ENCODE data around the gene FNIP2.

The FNIP2 gene

GRCh38 chr4:158813113-158813512 is 44.3 kb downstream of the FNIP2 start:
- DNase-seq, result no peak
- no peak overlapping the region for H3K27ac Mint-ChIP-seq
- no peak overlapping the region for H3K4me3 Mint-ChIP-seq
- H3K27me3 Mint-ChIP-seq, result no peaks in the 10 kb centered on the region
- H3K4me1 Mint-ChIP-seq, result peaks cover 54% of the 10 kb centered on the region
- no peaks in the 10 kb centered on the region for H3K9me3 Mint-ChIP-seq
- ATAC-seq, result no peak

GRCh38 chr4:158814207-158814606 is 45.4 kb downstream of the FNIP2 start:
- ATAC-seq, result no peak
- Mint-ChIP-seq H3K27ac (no peak overlapping the region), H3K27me3 (no peaks in the 10 kb centered on the region), H3K4me3 (no peak overlapping the region), H3K9me3 (no peaks in the 10 kb centered on the region), H3K4me1 (peaks cover 60% of the 10 kb centered on the region)
- DNase-seq, result no peak

- Mint-ChIP-seq H3K4me3 (no peak overlapping the region), H3K27me3 (no peaks in the 10 kb centered on the region), H3K27ac (no peak overlapping the region), H3K9me3 (no peaks in the 10 kb centered on the region), H3K4me1 (peaks cover 59% of the 10 kb centered on the region)
- DNase-seq (no peak), ATAC-seq (no peak)
Measured at GRCh38 chr4:158814636-158815330, 46.0 kb downstream of the FNIP2 start.

GRCh38 chr4:158816955-158817354 is 48.1 kb downstream of the FNIP2 start:
- ATAC-seq, result no peak
- DNase-seq, result no peak
- Mint-ChIP-seq H3K27me3 (no peaks in the 10 kb centered on the region), H3K27ac (no peak overlapping the region), H3K9me3 (no peaks in the 10 kb centered on the region), H3K4me1 (peaks cover 55% of the 10 kb centered on the region), H3K4me3 (no peak overlapping the region)

GRCh38 chr4:158817562-158818296 is 48.9 kb downstream of the FNIP2 start:
- H3K9me3 Mint-ChIP-seq, result no peaks in the 10 kb centered on the region
- H3K27ac Mint-ChIP-seq, result no peak overlapping the region
- peak; percentile 48 for ATAC-seq
- no peak overlapping the region for H3K4me3 Mint-ChIP-seq
- no peak for DNase-seq
- H3K27me3 Mint-ChIP-seq, result no peaks in the 10 kb centered on the region
- peaks cover 52% of the 10 kb centered on the region for H3K4me1 Mint-ChIP-seq

- H3K27me3 Mint-ChIP-seq, result no peaks in the 10 kb centered on the region
Measured at GRCh38 chr4:158818560-158819140, 49.8 kb downstream of the FNIP2 start.

GRCh38 chr4:158819942-158820786 is 51.3 kb downstream of the FNIP2 start:
- H3K27me3 Mint-ChIP-seq, result no peaks in the 10 kb centered on the region
- H3K27ac Mint-ChIP-seq, result no peak overlapping the region
- no peaks in the 10 kb centered on the region for H3K9me3 Mint-ChIP-seq
- peaks cover 63% of the 10 kb centered on the region for H3K4me1 Mint-ChIP-seq
- DNase-seq (no peak), ATAC-seq (no peak)
- peak overlapping the region in 1 of 2 donors; percentile 0 for H3K4me3 Mint-ChIP-seq

More at GRCh38 chr4:158818560-158819140, 49.8 kb downstream of the FNIP2 start:
- ATAC-seq (no peak), DNase-seq (no peak)
- Mint-ChIP-seq H3K27ac (no peak overlapping the region), H3K4me1 (peaks cover 54% of the 10 kb centered on the region), H3K4me3 (no peak overlapping the region), H3K9me3 (no peaks in the 10 kb centered on the region)

- Mint-ChIP-seq H3K4me3 (peak overlapping the region in 1 of 2 donors; percentile 52), H3K9me3 (no peaks in the 10 kb centered on the region), H3K4me1 (peaks cover 75% of the 10 kb centered on the region), H3K27ac (peak overlapping the region in 1 of 2 donors; percentile 6), H3K27me3 (no peaks in the 10 kb centered on the region)
- DNase-seq, result peak in 1 of 2 donors; percentile 24
- ATAC-seq, result peak; percentile 85
Measured at GRCh38 chr4:158821228-158821971, 52.6 kb downstream of the FNIP2 start.

GRCh38 chr4:158822348-158822747 is 53.5 kb downstream of the FNIP2 start:
- DNase-seq (no peak), ATAC-seq (no peak)
- Mint-ChIP-seq H3K27me3 (no peaks in the 10 kb centered on the region), H3K9me3 (no peaks in the 10 kb centered on the region), H3K4me3 (no peak overlapping the region), H3K4me1 (peaks cover 76% of the 10 kb centered on the region), H3K27ac (no peak overlapping the region)

GRCh38 chr4:158823461-158823873 is 54.6 kb downstream of the FNIP2 start:
- ATAC-seq (peak; percentile 50), DNase-seq (no peak)
- no peak overlapping the region for H3K4me3 Mint-ChIP-seq
- H3K9me3 Mint-ChIP-seq, result no peaks in the 10 kb centered on the region
- no peak overlapping the region for H3K27ac Mint-ChIP-seq
- peaks cover 71% of the 10 kb centered on the region for H3K4me1 Mint-ChIP-seq
- H3K27me3 Mint-ChIP-seq, result no peaks in the 10 kb centered on the region

- Mint-ChIP-seq H3K9me3 (no peaks in the 10 kb centered on the region), H3K4me3 (no peak overlapping the region), H3K27ac (peak overlapping the region in 1 of 2 donors; percentile 11), H3K4me1 (peaks cover 65% of the 10 kb centered on the region), H3K27me3 (no peaks in the 10 kb centered on the region)
- no peak for ATAC-seq
- no peak for DNase-seq
Measured at GRCh38 chr4:158824425-158825274, 55.8 kb downstream of the FNIP2 start.

- Mint-ChIP-seq H3K27ac (no peak overlapping the region), H3K4me3 (no peak overlapping the region), H3K27me3 (no peaks in the 10 kb centered on the region), H3K4me1 (peaks cover 56% of the 10 kb centered on the region), H3K9me3 (no peaks in the 10 kb centered on the region)
- no peak for ATAC-seq
- DNase-seq, result no peak
Measured at GRCh38 chr4:158825433-158826036, 56.7 kb downstream of the FNIP2 start.

- peaks cover 51% of the 10 kb centered on the region for H3K4me1 Mint-ChIP-seq
Measured at GRCh38 chr4:158826057-158826456, 57.2 kb downstream of the FNIP2 start.

GRCh38 chr4:158826882-158827281 is 58.1 kb downstream of the FNIP2 start:
- Mint-ChIP-seq H3K27me3 (no peaks in the 10 kb centered on the region), H3K4me3 (peak overlapping the region in 1 of 2 donors; percentile 14), H3K4me1 (peaks cover 46% of the 10 kb centered on the region), H3K27ac (no peak overlapping the region), H3K9me3 (no peaks in the 10 kb centered on the region)
- ATAC-seq (peak; percentile 48), DNase-seq (no peak)

More at GRCh38 chr4:158826057-158826456, 57.2 kb downstream of the FNIP2 start:
- no peak for DNase-seq
- no peaks in the 10 kb centered on the region for H3K27me3 Mint-ChIP-seq
- no peak for ATAC-seq
- no peak overlapping the region for H3K4me3 Mint-ChIP-seq
- no peaks in the 10 kb centered on the region for H3K9me3 Mint-ChIP-seq
- H3K27ac Mint-ChIP-seq, result no peak overlapping the region
